Fibroblast of lung (primary cell): ENCODE measurements around the gene OLFM1.

Source experiments
- CTCF ChIP-seq, 2 donors: IDR thresholded peaks in 1 of 2; conservative IDR thresholded peaks in 1 of 2; 1 replicate in 1 of 2; 2 replicates in 1 of 2; pipeline ENCODE4 v1.5.1; 2011 to 2012; ENCODE audit warnings: low read length in 2 of 2, control low read depth in 1 of 2, inconsistent platforms in 1 of 2, low read depth in 1 of 2, mild to moderate bottlenecking in 1 of 2
- EZH2 ChIP-seq: IDR thresholded peaks from 2 replicates; pipeline ENCODE4 v1.5.1; 2012; ENCODE audit warnings: low read length, control low read depth, mild to moderate bottlenecking; ENCODE audit errors: missing control alignments

GRCh38 chr9:135050072-135050990 lies 37.1 kb upstream of the OLFM1 start:
- TF ChIP-seq CTCF (conservative IDR thresholded peaks at IDR 0.05 in 1 of 2, IDR thresholded peaks at IDR 0.05 in 1 of 2; ENCODE audit: low read depth in 1 of 2, low read length in 2 of 2), result no peak
- no peak for TF ChIP-seq EZH2
